ENCODE data around the gene TMEM52.

The TMEM52 gene

GRCh38 chr1:1924849-1925248 is 5.8 kb upstream of the TMEM52 start:
- DNase-seq (no peak), ATAC-seq (ENCODE audit: insufficient read depth, low read depth) (no peak)
- no peak overlapping the region for H3K4me3 ChIP-seq (ENCODE audit: low read depth in 1 of 2, low read length in 2 of 2)
- no peaks in the 10 kb centered on the region for H3K9me3 ChIP-seq (ENCODE audit: insufficient read depth, low read length, severe bottlenecking)
- H3K4me1 ChIP-seq (ENCODE audit: insufficient read depth, low read length): 0 out of 2 replicates have a peak, but pooled peaks cover under 1% of the 10 kb centered on the region
- no peak overlapping the region for H3K4me2 ChIP-seq (ENCODE audit: insufficient read depth, low read length)
- no peaks in the 10 kb centered on the region for H3K36me3 ChIP-seq (ENCODE audit: insufficient read depth, low read length)
- TF ChIP-seq CTCF (IDR thresholded peaks at IDR 0.05; ENCODE audit: borderline replicate concordance, extremely low read depth, low read length, poor library complexity, severe bottlenecking) (no peak), EZH2 (IDR thresholded peaks at IDR 0.05; ENCODE audit: borderline replicate concordance, low read depth, low read length, severe bottlenecking) (no peak)
- no peaks in the 10 kb centered on the region for H3K79me2 ChIP-seq (ENCODE audit: insufficient read depth, low read length)
- no peak overlapping the region for H3K27ac ChIP-seq (ENCODE audit: low read length)
- H4K20me1 ChIP-seq (ENCODE audit: insufficient read depth, low read length): peaks cover 8% of the 10 kb centered on the region; the same call in 1 of the 2 replicates
- no peak overlapping the region for H3K9ac ChIP-seq (ENCODE audit: low read depth, low read length)
- no peak overlapping the region for H2AFZ ChIP-seq (ENCODE audit: low read depth, low read length)
- no peaks in the 10 kb centered on the region for H3K27me3 ChIP-seq (ENCODE audit: insufficient read depth, low read length, poor library complexity)

- Histone ChIP-seq H3K36me3 (ENCODE audit: insufficient read depth, low read length) (no peaks in the 10 kb centered on the region), H4K20me1 (ENCODE audit: insufficient read depth, low read length) (peaks cover 8% of the 10 kb centered on the region; the same call in 1 of the 2 replicates), H3K27me3 (ENCODE audit: insufficient read depth, low read length, poor library complexity) (no peaks in the 10 kb centered on the region), H3K9me3 (ENCODE audit: insufficient read depth, low read length, severe bottlenecking) (no peaks in the 10 kb centered on the region), H3K4me1 (ENCODE audit: insufficient read depth, low read length) (peaks cover 4% of the 10 kb centered on the region; the same call in 1 of the 2 replicates), H3K4me2 (ENCODE audit: insufficient read depth, low read length) (no peak overlapping the region), H3K9ac (ENCODE audit: low read depth, low read length) (no peak overlapping the region), H3K4me3 (ENCODE audit: low read depth in 1 of 2, low read length in 2 of 2) (no peak overlapping the region), H2AFZ (ENCODE audit: low read depth, low read length) (no peak overlapping the region), H3K79me2 (ENCODE audit: insufficient read depth, low read length) (no peaks in the 10 kb centered on the region), H3K27ac (ENCODE audit: low read length) (no peak overlapping the region)
- DNase-seq (no peak), ATAC-seq (ENCODE audit: insufficient read depth, low read depth) (no peak)
- TF ChIP-seq CTCF (IDR thresholded peaks at IDR 0.05; ENCODE audit: borderline replicate concordance, extremely low read depth, low read length, poor library complexity, severe bottlenecking) (no peak), EZH2 (IDR thresholded peaks at IDR 0.05; ENCODE audit: borderline replicate concordance, low read depth, low read length, severe bottlenecking) (no peak)
Observed at GRCh38 chr1:1924386-1924785, 5.3 kb upstream of the TMEM52 start.

- no peak overlapping the region for H2AFZ ChIP-seq (ENCODE audit: low read depth, low read length)
- no peaks in the 10 kb centered on the region for H3K79me2 ChIP-seq (ENCODE audit: insufficient read depth, low read length)
- H3K36me3 ChIP-seq (ENCODE audit: insufficient read depth, low read length): no peaks in the 10 kb centered on the region
- H4K20me1 ChIP-seq (ENCODE audit: insufficient read depth, low read length): peaks cover 10% of the 10 kb centered on the region; the same call in 1 of the 2 replicates
- H3K4me3 ChIP-seq (ENCODE audit: low read depth in 1 of 2, low read length in 2 of 2): no peak overlapping the region
- H3K9me3 ChIP-seq (ENCODE audit: insufficient read depth, low read length, severe bottlenecking): no peaks in the 10 kb centered on the region
- H3K4me2 ChIP-seq (ENCODE audit: insufficient read depth, low read length): no peak overlapping the region
- H3K4me1 ChIP-seq (ENCODE audit: insufficient read depth, low read length): peaks cover 12% of the 10 kb centered on the region
- no peak overlapping the region for H3K9ac ChIP-seq (ENCODE audit: low read depth, low read length)
- H3K27me3 ChIP-seq (ENCODE audit: insufficient read depth, low read length, poor library complexity): no peaks in the 10 kb centered on the region
- no peak overlapping the region for H3K27ac ChIP-seq (ENCODE audit: low read length)
- DNase-seq (no peak), ATAC-seq (ENCODE audit: insufficient read depth, low read depth) (no peak)
- no peak for TF ChIP-seq EZH2 (IDR thresholded peaks at IDR 0.05; ENCODE audit: borderline replicate concordance, low read depth, low read length, severe bottlenecking)
- TF ChIP-seq CTCF (IDR thresholded peaks at IDR 0.05; ENCODE audit: borderline replicate concordance, extremely low read depth, low read length, poor library complexity, severe bottlenecking): no peak
Observed at GRCh38 chr1:1922956-1923833, 4.1 kb upstream of the TMEM52 start.

Measured in DND-41 (cell line).